Astrocyte (in vitro differentiated cells and primary cell): ENCODE measurements around the gene ITPRIPL1.

Source experiments
- EZH2 ChIP-seq: IDR thresholded peaks from 2 replicates; pipeline ENCODE4 v1.6.1; 2012; ENCODE audit warnings: mild to moderate bottlenecking, low read length, inconsistent platforms; ENCODE audit not compliant: insufficient read depth
- TF ChIP-seq, protein P1 (sequence below): IDR thresholded peaks from 2 replicates; pipeline ENCODE4 v1.5.1; 2011; ENCODE audit warnings: low read depth, mild to moderate bottlenecking, inconsistent platforms, low read length, moderate library complexity; ENCODE audit not compliant: insufficient read depth

DNA sequence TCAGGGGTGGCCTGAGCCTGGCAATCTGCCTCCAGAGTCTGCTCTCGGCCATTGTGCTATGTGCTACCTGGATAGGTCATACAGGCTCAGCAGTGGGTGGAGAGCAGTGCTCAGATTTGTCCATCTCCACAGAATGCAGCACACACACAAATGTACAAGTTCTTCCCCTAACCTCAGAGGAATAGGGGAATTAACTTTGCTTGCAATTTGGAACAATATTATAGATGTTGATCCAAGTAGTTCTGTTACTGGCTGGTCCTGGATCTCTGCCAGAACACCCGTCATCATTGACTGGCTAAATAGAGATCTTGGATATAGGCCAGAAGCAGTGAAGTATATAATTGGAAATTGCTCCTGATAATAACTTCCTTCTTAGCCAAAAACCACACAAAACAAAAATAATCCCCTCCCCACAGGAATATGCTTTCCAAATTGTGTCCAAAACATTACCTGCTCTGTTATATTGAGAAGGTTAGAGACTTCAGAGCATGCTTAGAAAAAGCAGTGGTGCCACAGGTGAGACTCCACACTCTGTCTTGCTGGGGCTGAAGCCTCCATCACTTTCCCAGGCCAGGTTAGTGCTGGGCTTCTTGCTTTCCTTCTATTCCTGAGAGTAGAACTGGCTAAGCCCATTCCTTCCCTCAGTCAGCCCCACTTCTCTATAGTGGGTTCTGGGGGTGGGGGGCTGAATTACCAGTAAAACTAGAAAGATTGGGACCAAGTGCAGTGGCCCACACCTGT, 49.3 kb downstream of the ITPRIPL1 start:
- TF ChIP-seq, protein P1, sequence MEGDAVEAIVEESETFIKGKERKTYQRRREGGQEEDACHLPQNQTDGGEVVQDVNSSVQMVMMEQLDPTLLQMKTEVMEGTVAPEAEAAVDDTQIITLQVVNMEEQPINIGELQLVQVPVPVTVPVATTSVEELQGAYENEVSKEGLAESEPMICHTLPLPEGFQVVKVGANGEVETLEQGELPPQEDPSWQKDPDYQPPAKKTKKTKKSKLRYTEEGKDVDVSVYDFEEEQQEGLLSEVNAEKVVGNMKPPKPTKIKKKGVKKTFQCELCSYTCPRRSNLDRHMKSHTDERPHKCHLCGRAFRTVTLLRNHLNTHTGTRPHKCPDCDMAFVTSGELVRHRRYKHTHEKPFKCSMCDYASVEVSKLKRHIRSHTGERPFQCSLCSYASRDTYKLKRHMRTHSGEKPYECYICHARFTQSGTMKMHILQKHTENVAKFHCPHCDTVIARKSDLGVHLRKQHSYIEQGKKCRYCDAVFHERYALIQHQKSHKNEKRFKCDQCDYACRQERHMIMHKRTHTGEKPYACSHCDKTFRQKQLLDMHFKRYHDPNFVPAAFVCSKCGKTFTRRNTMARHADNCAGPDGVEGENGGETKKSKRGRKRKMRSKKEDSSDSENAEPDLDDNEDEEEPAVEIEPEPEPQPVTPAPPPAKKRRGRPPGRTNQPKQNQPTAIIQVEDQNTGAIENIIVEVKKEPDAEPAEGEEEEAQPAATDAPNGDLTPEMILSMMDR = no peak
- no peak for TF ChIP-seq EZH2
